ENCODE measurements around the gene GET3. TPM values are rescaled to one million over a fixed set of nuclear protein-coding genes. Genes with fewer than 3 reads are reported as not detected.

Gene GET3
- total and polyA plus RNA-seq, 2 donors (not counting 1 experiment from before 2014, with no cell fraction given), result 37.2 to 61.7 TPM

- Histone ChIP-seq H3K79me2 (ENCODE audit: control insufficient read depth, insufficient read depth, low read length) (no peaks in the 10 kb centered on the region), H3K36me3 (replicated peaks in 1 of 2; ENCODE audit: control extremely low read depth in 1 of 2, control insufficient read depth in 1 of 2, extremely low read depth in 1 of 2, insufficient read depth in 2 of 2, low read length in 1 of 2) (peaks cover 0 to 28% of the 10 kb centered on the region in 2 experiments), H3K27ac (ENCODE audit: low read length in 2 of 2) (no peak overlapping the region), H3K4me3 (ENCODE audit: control extremely low read depth in 1 of 5, extremely low read depth in 1 of 5, insufficient read depth in 1 of 5, low read depth in 2 of 5, low read length in 4 of 5) (no peak overlapping the region), H3K9me3 (ENCODE audit: control extremely low read depth in 1 of 3, control insufficient read depth in 2 of 3, insufficient read depth in 1 of 3, low read length in 2 of 3) (peaks cover 0 to 15% (median 5%) of the 10 kb centered on the region in 3 donors), H3K9ac (ENCODE audit: low read length) (no peak overlapping the region), H3K27me3 (replicated peaks in 1 of 4; ENCODE audit: control extremely low read depth in 1 of 4, control insufficient read depth in 3 of 4, insufficient read depth in 4 of 4, low read length in 3 of 4) (peaks cover 0 to 4% (median 0%) of the 10 kb centered on the region in 4 experiments), H2AFZ (ENCODE audit: insufficient read depth, low read depth, low read length, poor library complexity, severe bottlenecking) (no peak overlapping the region), H4K20me1 (ENCODE audit: control insufficient read depth, insufficient read depth, low read length, poor library complexity, severe bottlenecking) (no peaks in the 10 kb centered on the region), H3K4me1 (ENCODE audit: control insufficient read depth in 2 of 2, insufficient read depth in 2 of 2, low read length in 2 of 2) (peaks cover 5 to 7% of the 10 kb centered on the region in 2 donors), H3K4me2 (replicated peaks; ENCODE audit: low read depth, low read length, poor library complexity, severe bottlenecking) (no peak overlapping the region)
- DNase-seq, result no peak
- no peak for ATAC-seq (ENCODE audit: low read depth)
- Mint-ChIP-seq H3K4me3 (no peak overlapping the region), H3K27ac (no peak overlapping the region), H3K9me3 (ENCODE audit: insufficient read depth) (peaks cover 4% of the 10 kb centered on the region), H3K27me3 (peaks cover 21% of the 10 kb centered on the region), H3K4me1 (peaks cover 4% of the 10 kb centered on the region)
- intact Hi-C loops (cut with micrococcal nuclease), result no loop called here
- 93% methylated on average over 6 of the region's 6 CpGs for WGBS (ENCODE audit: insufficient coverage)
- no peak for TF ChIP-seq EZH2 (IDR thresholded peaks at IDR 0.05; ENCODE audit: borderline replicate concordance, insufficient read depth, low read depth, low read length, poor library complexity, severe bottlenecking)
- TF ChIP-seq, protein P1, sequence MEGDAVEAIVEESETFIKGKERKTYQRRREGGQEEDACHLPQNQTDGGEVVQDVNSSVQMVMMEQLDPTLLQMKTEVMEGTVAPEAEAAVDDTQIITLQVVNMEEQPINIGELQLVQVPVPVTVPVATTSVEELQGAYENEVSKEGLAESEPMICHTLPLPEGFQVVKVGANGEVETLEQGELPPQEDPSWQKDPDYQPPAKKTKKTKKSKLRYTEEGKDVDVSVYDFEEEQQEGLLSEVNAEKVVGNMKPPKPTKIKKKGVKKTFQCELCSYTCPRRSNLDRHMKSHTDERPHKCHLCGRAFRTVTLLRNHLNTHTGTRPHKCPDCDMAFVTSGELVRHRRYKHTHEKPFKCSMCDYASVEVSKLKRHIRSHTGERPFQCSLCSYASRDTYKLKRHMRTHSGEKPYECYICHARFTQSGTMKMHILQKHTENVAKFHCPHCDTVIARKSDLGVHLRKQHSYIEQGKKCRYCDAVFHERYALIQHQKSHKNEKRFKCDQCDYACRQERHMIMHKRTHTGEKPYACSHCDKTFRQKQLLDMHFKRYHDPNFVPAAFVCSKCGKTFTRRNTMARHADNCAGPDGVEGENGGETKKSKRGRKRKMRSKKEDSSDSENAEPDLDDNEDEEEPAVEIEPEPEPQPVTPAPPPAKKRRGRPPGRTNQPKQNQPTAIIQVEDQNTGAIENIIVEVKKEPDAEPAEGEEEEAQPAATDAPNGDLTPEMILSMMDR (IDR thresholded peaks at IDR 0.05), result no peak
- CTCF ChIA-PET, result interaction anchor here (1.0 to 4.4 kb wide), 3 partner anchors 11 to 31 kb away, joined by 3 to 29 read pairs (median 4); no protein-coding TSS in a partner anchor
- POLR2A ChIA-PET, result no interaction called here
Measured at GRCh38 chr19:12748489-12748888, 11.2 kb downstream of the GET3 start.

GRCh38 chr19:12749938-12750521, 12.7 kb downstream of the GET3 start:
- intact Hi-C loops (cut with micrococcal nuclease), result no loop called here
- Histone ChIP-seq H3K9me3 (ENCODE audit: control extremely low read depth in 1 of 3, control insufficient read depth in 2 of 3, insufficient read depth in 1 of 3, low read length in 2 of 3) (peaks cover 0 to 15% (median 5%) of the 10 kb centered on the region in 3 donors), H3K4me3 (ENCODE audit: control extremely low read depth in 1 of 5, extremely low read depth in 1 of 5, insufficient read depth in 1 of 5, low read depth in 2 of 5, low read length in 4 of 5) (no peak overlapping the region), H3K4me1 (ENCODE audit: control insufficient read depth in 2 of 2, insufficient read depth in 2 of 2, low read length in 2 of 2) (peaks cover 5 to 7% of the 10 kb centered on the region in 2 donors), H3K79me2 (ENCODE audit: control insufficient read depth, insufficient read depth, low read length) (no peaks in the 10 kb centered on the region), H3K4me2 (replicated peaks; ENCODE audit: low read depth, low read length, poor library complexity, severe bottlenecking) (peak overlapping the region; percentile 44), H3K36me3 (replicated peaks in 1 of 2; ENCODE audit: control extremely low read depth in 1 of 2, control insufficient read depth in 1 of 2, extremely low read depth in 1 of 2, insufficient read depth in 2 of 2, low read length in 1 of 2) (peaks cover 0 to 21% of the 10 kb centered on the region in 2 experiments), H2AFZ (ENCODE audit: insufficient read depth, low read depth, low read length, poor library complexity, severe bottlenecking) (no peak overlapping the region), H3K27ac (ENCODE audit: low read length in 2 of 2) (no peak overlapping the region), H3K27me3 (replicated peaks in 1 of 4; ENCODE audit: control extremely low read depth in 1 of 4, control insufficient read depth in 3 of 4, insufficient read depth in 4 of 4, low read length in 3 of 4) (peaks cover 0 to 14% (median 0%) of the 10 kb centered on the region in 4 experiments), H4K20me1 (ENCODE audit: control insufficient read depth, insufficient read depth, low read length, poor library complexity, severe bottlenecking) (no peaks in the 10 kb centered on the region), H3K9ac (ENCODE audit: low read length) (no peak overlapping the region)
- POLR2A ChIA-PET, result interaction anchor here (1.0 kb wide), 1 partner anchor 46 kb away, joined by 4 read pairs; no protein-coding TSS in a partner anchor
- Mint-ChIP-seq H3K4me1 (peaks cover 4% of the 10 kb centered on the region), H3K4me3 (no peak overlapping the region), H3K27me3 (peaks cover 24% of the 10 kb centered on the region), H3K9me3 (ENCODE audit: insufficient read depth) (peaks cover 4% of the 10 kb centered on the region), H3K27ac (no peak overlapping the region)
- CTCF ChIA-PET, result interaction anchor here (1.7 to 4.4 kb wide), 2 partner anchors 9 to 16 kb away, joined by 3 to 29 read pairs; no protein-coding TSS in a partner anchor
- 53% methylated on average over 20 of the region's 24 CpGs for WGBS (ENCODE audit: insufficient coverage)
- DNase-seq (no peak), ATAC-seq (ENCODE audit: low read depth) (no peak)
- no peak for TF ChIP-seq EZH2 (IDR thresholded peaks at IDR 0.05; ENCODE audit: borderline replicate concordance, insufficient read depth, low read depth, low read length, poor library complexity, severe bottlenecking)
- TF ChIP-seq, protein P1 (IDR thresholded peaks at IDR 0.05), result no peak
